Osteoblast (primary cell): ENCODE measurements around the gene PKIB. TPM values are rescaled to one million over a fixed set of nuclear protein-coding genes. Genes with fewer than 3 reads are reported as not detected.

Source experiments
- DNase-seq: peaks from one replicate; pipeline ENCODE4 v3.0.0; 2011; ENCODE audit warnings: low spot score, mixed read lengths; ENCODE audit not compliant: insufficient read length; ENCODE audit errors: missing footprints
- H2AFZ ChIP-seq: 2 replicates; pipeline ENCODE4 v1.6.0; 2011; ENCODE audit warnings: mild to moderate bottlenecking, low read length
- H3K27ac ChIP-seq: 2 replicates; pipeline ENCODE4 v1.5.1; 2011; ENCODE audit warnings: mild to moderate bottlenecking, low read depth, low read length, moderate library complexity
- H3K27me3 ChIP-seq: 2 replicates; pipeline ENCODE4 v1.6.0; 2012; ENCODE audit warnings: mild to moderate bottlenecking, control low read depth, inconsistent platforms, low read length, moderate library complexity; ENCODE audit not compliant: insufficient read depth
- H3K36me3 ChIP-seq: 2 replicates; pipeline ENCODE4 v1.5.1; 2011; ENCODE audit warnings: mild to moderate bottlenecking, low read length, control low read depth, moderate library complexity; ENCODE audit not compliant: insufficient read depth
- H3K4me1 ChIP-seq: 2 replicates; pipeline ENCODE4 v1.5.1; 2011; ENCODE audit warnings: mild to moderate bottlenecking, low read length, control low read depth, moderate library complexity; ENCODE audit not compliant: insufficient read depth
- H3K4me2 ChIP-seq: 2 replicates; pipeline ENCODE4 v1.6.0; 2011; ENCODE audit warnings: mild to moderate bottlenecking, low read length; ENCODE audit not compliant: insufficient read depth
- H3K4me3 ChIP-seq: fragments of 200-600 bp; sonication (generic); 3 replicates; pipeline ENCODE4 v1.5.1; 2012; ENCODE audit warnings: mild to moderate bottlenecking, low read length, inconsistent platforms; ENCODE audit not compliant: insufficient read depth
- H3K79me2 ChIP-seq: 2 replicates; pipeline ENCODE4 v1.6.0; 2012; ENCODE audit warnings: mild to moderate bottlenecking, low read length, control low read depth, inconsistent platforms; ENCODE audit not compliant: insufficient read depth
- H3K9me3 ChIP-seq: 2 replicates; pipeline ENCODE4 v1.5.1; 2011; ENCODE audit warnings: low read depth, low read length, control low read depth
- H4K20me1 ChIP-seq: 2 replicates; pipeline ENCODE4 v1.6.0; 2012; ENCODE audit warnings: mild to moderate bottlenecking, low read length, control low read depth; ENCODE audit not compliant: insufficient read depth
- total RNA-seq: library from RNA; depleted of rRNA; stranded (reverse); fragments of >200 nt; gene quantifications from 2 replicates; pipeline ENCODE4 v1.2.3, GENCODE V29; 2012
- TF ChIP-seq, protein P1 (sequence below): IDR thresholded peaks from 2 replicates; pipeline ENCODE4 v1.5.1; 2011; ENCODE audit warnings: mild to moderate bottlenecking, low read depth, low read length, moderate library complexity; ENCODE audit errors: extremely low read depth

PKIB gene
- total RNA-seq, 1 donor = 0.72 TPM

- Histone ChIP-seq H3K27ac (no peak overlapping the region), H3K27me3 (no peaks in the 10 kb centered on the region), H3K4me3 (no peak overlapping the region), H3K36me3 (no peaks in the 10 kb centered on the region), H3K4me2 (no peak overlapping the region), H3K4me1 (no peaks in the 10 kb centered on the region), H3K79me2 (no peaks in the 10 kb centered on the region), H2AFZ (no peak overlapping the region), H3K9me3 (no peaks in the 10 kb centered on the region), H4K20me1 (no peaks in the 10 kb centered on the region)
- DNase-seq = no peak
- TF ChIP-seq, protein P1, sequence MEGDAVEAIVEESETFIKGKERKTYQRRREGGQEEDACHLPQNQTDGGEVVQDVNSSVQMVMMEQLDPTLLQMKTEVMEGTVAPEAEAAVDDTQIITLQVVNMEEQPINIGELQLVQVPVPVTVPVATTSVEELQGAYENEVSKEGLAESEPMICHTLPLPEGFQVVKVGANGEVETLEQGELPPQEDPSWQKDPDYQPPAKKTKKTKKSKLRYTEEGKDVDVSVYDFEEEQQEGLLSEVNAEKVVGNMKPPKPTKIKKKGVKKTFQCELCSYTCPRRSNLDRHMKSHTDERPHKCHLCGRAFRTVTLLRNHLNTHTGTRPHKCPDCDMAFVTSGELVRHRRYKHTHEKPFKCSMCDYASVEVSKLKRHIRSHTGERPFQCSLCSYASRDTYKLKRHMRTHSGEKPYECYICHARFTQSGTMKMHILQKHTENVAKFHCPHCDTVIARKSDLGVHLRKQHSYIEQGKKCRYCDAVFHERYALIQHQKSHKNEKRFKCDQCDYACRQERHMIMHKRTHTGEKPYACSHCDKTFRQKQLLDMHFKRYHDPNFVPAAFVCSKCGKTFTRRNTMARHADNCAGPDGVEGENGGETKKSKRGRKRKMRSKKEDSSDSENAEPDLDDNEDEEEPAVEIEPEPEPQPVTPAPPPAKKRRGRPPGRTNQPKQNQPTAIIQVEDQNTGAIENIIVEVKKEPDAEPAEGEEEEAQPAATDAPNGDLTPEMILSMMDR = no peak
Measured at GRCh38 chr6:122676688-122677087, 66.5 kb downstream of the PKIB start.

GRCh38 chr6:122677406-122677805, 67.2 kb downstream of the PKIB start:
- H3K27ac ChIP-seq = no peak overlapping the region
- H3K79me2 ChIP-seq = no peaks in the 10 kb centered on the region
- DNase-seq = no peak
- H3K4me2 ChIP-seq = no peak overlapping the region
- TF ChIP-seq, protein P1 = no peak
- no peaks in the 10 kb centered on the region for H3K4me1 ChIP-seq
- H3K9me3 ChIP-seq = no peaks in the 10 kb centered on the region
- no peaks in the 10 kb centered on the region for H3K27me3 ChIP-seq
- H4K20me1 ChIP-seq = no peaks in the 10 kb centered on the region
- no peaks in the 10 kb centered on the region for H3K36me3 ChIP-seq
- H2AFZ ChIP-seq = no peak overlapping the region
- no peak overlapping the region for H3K4me3 ChIP-seq

GRCh38 chr6:122678841-122679240, 68.6 kb downstream of the PKIB start:
- H3K27me3 ChIP-seq = no peaks in the 10 kb centered on the region
- TF ChIP-seq, protein P1 = no peak
- DNase-seq = no peak

DNA sequence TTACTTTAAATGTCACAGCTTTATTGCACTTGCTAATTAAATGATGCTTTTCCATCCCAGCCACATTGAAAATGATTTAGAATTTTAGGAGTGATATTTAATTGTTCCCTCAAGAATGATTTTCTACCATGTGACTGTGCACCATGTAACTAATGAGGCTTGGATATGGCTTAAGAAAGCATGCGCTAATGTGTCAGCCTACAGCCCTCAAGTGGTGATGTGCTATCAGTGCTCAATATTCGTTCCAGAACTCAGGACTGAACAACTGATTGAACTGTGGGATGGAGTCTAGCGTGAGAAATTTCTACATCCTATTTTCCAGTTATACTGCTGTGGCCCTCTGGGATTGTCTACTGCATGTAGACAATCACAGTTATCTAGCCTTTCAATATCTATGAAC, 71.5 kb downstream of the PKIB start:
- H3K27me3 ChIP-seq = no peaks in the 10 kb centered on the region
- no peaks in the 10 kb centered on the region for H4K20me1 ChIP-seq
- TF ChIP-seq, protein P1 = no peak

More at GRCh38 chr6:122678841-122679240, 68.6 kb downstream of the PKIB start:
- Histone ChIP-seq H3K4me1 (no peaks in the 10 kb centered on the region), H3K36me3 (no peaks in the 10 kb centered on the region), H4K20me1 (no peaks in the 10 kb centered on the region), H3K4me3 (no peak overlapping the region), H3K79me2 (no peaks in the 10 kb centered on the region), H3K9me3 (no peaks in the 10 kb centered on the region), H3K27ac (no peak overlapping the region), H3K4me2 (no peak overlapping the region), H2AFZ (no peak overlapping the region)

More for the DNA sequence above, 71.5 kb downstream of the PKIB start:
- H2AFZ ChIP-seq = no peak overlapping the region
- no peak overlapping the region for H3K4me2 ChIP-seq
- no peak for DNase-seq
- no peak overlapping the region for H3K4me3 ChIP-seq
- no peaks in the 10 kb centered on the region for H3K79me2 ChIP-seq
- H3K4me1 ChIP-seq = no peaks in the 10 kb centered on the region
- no peaks in the 10 kb centered on the region for H3K9me3 ChIP-seq
- no peaks in the 10 kb centered on the region for H3K36me3 ChIP-seq
- no peak overlapping the region for H3K27ac ChIP-seq
